Ovary (tissue), 3 donors: ENCODE measurements around the gene CMTM2.

Experiments
- CTCF ChIP-seq, 3 donors: fragments of 450-650 bp in 2 of 3; fragments of 200-600 bp in 1 of 3; IDR thresholded peaks; one replicate each; pipeline versions ENCODE4 v1.5.1 to v1.8.0; 2016 to 2022; ENCODE audit warnings: antibody characterized with exemption in 3 of 3, mild to moderate bottlenecking in 1 of 3
- EP300 ChIP-seq: sonication (generic); formaldehyde crosslinking; IDR thresholded peaks from one replicate; pipeline ENCODE4 v1.6.1; 2017; ENCODE audit warnings: antibody characterized with exemption
- POLR2A ChIP-seq: fragments of 450-650 bp; IDR thresholded peaks from one replicate; pipeline ENCODE4 v1.6.1; 2017; ENCODE audit warnings: antibody characterized with exemption, mild to moderate bottlenecking, moderate library complexity
- donor health status: DM: no; HTN: no; CAD: no.

DNA sequence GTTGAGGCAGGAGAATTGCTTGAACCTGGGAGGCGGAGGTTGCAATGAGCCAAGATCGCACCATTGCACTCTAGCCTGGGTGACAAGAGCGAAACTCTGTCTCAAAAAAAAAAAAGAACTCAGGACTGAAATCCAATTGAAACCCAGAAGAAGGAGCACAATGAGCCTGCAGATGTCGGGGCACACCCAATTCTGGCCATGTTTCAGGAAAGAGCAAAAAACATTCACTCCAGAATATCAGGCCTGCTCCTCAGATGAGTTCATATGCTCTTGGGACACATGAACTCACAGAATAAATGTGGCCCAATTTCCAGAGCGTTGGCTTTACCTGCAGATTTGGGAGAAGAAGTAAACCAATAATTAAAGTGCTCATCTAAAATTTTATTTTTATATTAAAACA lies 3.0 kb upstream of the CMTM2 start:
- TF ChIP-seq CTCF (IDR thresholded peaks at IDR 0.05): no peak
- TF ChIP-seq EP300: no peak
- no peak for TF ChIP-seq POLR2A
